ENCODE data around the gene LRRC63. TPM values are rescaled to one million over a fixed set of nuclear protein-coding genes. Genes with fewer than 3 reads are reported as not detected.

The LRRC63 gene
- total RNA-seq, 1 donor from 2014 or later: 0.06 TPM

DNA sequence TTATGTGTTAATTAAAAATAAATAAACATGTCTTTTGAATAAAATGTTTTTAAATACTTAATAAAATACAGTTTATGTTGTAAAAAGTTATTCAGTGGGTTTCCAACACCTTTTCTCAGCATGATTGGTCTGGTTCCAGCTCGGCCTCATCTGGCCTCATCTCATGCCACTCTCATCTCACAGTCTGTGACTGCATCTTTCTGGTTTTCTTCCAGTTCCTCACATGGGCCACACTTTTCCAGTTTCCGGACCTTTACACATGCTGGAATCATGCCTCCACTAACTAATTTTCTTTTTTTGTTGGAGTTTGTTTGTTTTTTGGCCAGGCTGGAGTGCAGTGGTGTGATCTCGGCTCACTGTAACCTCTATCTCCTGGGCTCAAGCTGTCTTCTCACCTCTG lies 92.8 kb downstream of the LRRC63 start:
- no peak for DNase-seq (ENCODE audit: extremely low read depth, low read depth, low spot score)

DNA sequence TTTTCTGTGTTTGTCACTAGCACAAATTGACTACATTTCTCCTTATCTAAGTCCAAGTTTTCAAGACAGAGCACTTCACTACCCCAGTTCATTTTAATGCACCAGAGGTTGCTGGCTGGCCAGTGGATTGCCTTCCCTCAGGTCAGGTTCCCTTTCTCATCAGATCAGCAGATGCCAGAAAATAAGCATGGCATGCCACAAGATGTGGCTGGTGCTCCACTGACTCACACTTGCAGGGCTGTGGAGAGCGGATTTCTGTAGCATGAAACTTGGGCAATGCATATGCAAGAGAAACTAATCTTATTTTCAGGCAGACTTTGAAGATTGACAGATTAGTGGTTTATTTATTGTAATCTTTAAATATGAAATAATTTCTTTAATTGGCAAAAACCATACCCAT lies 95.8 kb downstream of the LRRC63 start:
- no peak for DNase-seq (ENCODE audit: extremely low read depth, low read depth, low spot score)

DNA sequence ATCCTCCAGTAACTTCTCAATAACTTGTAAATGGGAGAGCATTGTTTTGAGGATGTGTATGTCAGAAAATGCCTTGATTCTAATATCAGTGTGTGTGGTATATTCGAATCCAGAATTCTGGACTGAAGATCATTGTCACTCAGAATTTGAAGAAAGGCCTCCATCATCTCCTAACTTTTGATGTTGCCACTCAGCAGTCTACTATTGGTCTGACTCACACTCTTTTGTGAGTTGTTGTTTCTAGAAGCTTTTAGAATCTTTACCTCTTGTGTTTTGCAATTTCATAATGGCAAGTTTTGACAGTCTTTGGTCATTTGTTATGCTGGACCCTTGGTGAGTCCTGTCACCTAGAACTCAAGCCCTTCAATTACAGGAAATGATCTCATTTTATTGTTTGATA lies 98.3 kb downstream of the LRRC63 start:
- no peak for DNase-seq (ENCODE audit: extremely low read depth, low read depth, low spot score)

DNA sequence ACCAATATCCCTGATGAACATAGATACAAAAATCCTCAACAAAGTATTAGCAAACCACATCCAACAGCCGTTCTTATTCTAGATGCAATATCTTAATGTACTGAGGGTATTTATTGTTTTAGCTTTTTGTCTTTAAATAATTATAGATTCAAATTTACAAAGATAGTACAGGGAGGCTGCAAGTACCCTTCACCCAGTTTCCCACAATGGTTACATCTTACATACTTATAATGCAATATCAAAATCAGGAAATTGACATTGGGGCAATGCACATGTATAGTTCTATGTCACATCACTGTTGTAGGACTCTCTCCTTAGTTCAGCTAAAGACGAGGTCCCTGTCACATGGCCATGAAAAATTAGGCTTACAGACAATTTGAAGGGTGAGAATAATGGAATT lies 99.5 kb downstream of the LRRC63 start:
- DNase-seq (ENCODE audit: extremely low read depth, low read depth, low spot score): no peak

DNA sequence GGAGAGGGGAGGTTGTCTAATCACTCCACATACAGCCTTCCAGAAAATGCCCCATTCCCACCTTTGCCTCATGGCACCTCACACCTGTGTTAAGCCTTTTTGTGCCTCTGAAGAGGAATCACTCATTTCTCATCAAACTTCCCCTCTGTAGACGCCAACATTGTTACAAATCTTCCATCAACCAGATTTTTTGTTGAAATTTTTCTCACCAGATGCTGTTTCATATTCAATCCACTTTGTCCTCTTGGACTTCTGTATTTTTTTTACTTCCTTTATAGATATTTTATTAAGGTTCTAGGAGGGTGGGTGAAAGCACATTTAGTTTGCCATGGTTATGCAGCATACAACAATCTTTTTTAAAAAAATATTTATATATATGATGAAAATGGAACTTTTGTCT lies 101.3 kb downstream of the LRRC63 start:
- DNase-seq (ENCODE audit: extremely low read depth, low read depth, low spot score): no peak

DNA sequence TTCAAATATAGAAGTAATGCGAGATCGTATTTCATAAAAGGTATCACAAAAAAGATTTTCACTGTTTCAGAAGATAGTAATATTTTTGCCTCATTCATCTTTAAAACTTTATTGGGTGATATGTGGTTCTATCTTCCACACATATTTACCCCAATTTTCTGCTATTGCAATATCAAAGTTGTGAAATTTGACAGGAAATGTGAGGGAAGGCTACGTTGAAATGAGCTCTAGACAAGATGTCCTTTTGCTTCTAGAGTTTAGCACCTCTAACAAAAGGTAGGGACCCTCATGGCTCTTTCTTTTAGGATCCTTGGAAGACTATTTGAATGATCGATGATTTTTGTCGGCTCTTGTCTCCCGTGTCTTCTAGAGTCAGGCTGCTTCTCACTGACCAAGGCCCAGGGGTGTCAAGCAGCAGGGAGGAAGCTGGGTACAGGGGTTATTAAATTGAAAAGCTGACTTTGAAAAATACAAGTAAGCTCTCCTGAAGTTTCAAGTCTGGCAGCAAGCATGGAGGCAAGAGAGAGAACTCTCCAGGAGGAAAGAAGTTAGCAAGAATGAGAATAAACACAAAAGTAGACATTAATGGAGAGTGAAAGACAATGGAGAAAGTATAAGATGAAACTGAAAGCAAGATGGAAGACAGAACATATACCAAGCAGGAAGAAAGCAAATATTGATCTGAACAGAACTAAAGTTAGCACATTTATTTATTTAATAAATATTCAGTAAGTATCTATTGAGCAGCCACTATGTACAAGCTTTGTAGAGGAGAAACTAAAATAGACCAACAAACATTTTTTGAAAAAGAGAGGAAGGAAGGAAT lies 101.9 kb downstream of the LRRC63 start:
- DNase-seq (ENCODE audit: extremely low read depth, low read depth, low spot score): no peak

DNA sequence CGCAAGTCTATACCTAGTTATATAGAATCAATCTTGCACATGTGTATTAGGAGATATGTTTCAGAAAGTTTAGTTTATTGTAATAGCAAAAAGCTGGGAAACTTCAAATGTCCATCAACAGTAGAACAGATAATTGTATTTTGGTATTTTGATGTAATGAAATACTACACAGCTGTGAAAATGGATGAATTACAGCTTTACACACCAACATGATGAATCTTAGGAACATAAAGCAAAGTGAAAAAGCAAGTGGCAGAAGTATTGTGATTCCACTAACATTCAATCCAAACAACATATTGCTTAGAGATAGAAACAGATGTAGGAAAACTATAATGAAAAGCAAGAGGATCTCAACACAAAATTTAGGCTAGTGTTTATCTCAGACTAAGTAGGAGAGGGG lies 102.9 kb downstream of the LRRC63 start:
- no peak for DNase-seq (ENCODE audit: extremely low read depth, low read depth, low spot score)

DNA sequence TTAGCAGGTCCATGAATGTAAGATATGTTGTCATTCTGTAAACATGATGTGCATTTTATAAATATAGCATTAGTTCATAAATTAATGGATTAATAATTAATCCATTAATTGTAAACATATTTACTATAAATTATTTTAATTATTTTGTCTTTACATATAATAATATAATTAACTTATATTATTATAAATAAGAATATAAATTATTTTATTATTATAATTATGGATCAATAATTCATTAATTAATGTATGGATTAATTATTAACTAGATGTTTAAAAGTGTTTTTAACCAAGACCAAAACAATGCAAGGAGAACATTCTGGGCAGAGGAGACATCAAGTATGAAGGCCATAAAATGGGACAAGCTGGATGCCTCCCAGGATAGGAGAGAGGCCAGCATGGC lies 103.3 kb downstream of the LRRC63 start:
- DNase-seq (ENCODE audit: extremely low read depth, low read depth, low spot score): no peak

DNA sequence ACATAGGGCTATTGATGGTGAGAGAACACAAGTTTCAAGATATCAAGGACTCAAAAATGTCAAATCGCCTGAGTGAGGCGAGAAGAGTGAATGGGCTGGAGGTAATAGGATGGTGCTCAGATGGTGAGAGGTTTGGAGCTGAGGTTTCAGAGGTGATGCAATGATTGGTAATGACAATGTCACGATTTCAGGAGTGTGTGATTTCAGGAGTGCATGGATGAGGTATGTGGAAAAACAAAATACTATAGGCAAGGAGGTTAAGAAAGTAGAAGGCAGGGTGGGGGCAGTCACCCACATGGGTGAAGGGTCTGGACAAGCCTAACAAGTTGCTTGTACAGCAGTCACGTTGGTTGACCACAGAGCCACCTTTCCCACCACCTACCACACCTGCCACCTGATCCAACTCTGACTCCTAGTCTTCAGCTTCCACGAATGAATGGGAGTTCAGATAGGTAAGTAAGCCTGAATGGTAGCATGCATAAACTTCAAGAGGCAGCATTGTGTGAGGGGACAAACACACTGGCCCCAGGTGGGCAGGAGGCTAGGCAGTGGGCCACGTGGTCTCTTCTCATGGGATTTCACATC lies 103.9 kb downstream of the LRRC63 start:
- DNase-seq (ENCODE audit: extremely low read depth, low read depth, low spot score): no peak

DNA sequence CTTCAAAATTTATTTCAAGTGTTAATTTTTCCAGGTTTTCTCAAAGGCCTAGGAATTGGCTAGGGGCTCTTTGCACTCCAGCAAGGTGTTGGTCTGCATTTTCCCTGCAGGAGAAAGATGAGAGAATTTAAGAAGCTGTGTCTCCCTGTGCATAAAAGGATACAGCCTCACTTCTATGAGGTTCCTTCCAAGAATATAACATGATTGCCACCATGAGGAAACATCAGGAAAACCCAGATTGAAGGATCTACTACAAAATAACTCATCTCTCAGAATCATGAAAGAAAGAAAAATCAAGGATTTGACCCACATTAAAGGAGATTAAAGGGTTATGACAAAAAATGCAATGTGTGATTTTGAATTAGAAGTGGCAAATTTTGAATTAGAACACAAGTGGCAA lies 105.4 kb downstream of the LRRC63 start:
- DNase-seq (ENCODE audit: extremely low read depth, low read depth, low spot score): no peak

DNA sequence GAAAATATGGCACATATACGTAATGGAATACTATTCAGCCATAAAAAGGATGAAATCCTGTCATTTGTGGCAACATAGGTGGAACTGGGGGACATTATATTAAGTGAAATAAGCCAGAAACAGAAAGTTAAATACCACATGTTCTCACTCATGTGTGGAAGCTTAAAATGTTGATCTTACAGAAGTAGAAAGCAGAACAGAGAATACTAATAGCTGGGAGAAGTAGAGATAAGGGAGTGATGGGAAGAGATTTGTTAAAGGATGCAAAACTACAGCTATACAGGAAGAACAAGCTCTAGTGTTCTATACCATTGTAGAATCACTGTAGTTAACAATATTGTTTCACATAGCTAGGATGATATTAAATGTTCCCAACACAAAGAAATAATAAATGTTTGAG lies 107.3 kb downstream of the LRRC63 start:
- DNase-seq (ENCODE audit: extremely low read depth, low read depth, low spot score): no peak

DNA sequence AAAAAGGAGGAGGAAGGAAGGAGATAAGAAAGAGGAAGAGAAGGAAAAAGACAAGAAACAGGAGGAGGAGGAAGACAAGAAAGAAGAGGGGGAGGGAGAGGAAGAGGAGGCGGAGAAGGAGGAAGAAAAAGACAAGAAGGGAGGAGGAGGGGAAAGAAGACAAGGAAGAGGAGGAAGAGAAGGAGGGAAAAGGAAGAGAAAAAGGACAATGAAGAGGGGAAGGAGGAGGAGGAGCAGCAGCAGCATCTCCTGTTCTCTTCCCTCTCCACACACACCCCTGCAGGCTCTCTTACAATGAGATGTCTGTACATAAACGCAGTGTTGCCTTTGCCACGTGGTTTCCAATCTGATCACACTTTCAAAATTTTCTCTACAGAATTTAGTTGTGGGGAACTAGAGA lies 108.7 kb downstream of the LRRC63 start:
- no peak for DNase-seq (ENCODE audit: extremely low read depth, low read depth, low spot score)

DNA sequence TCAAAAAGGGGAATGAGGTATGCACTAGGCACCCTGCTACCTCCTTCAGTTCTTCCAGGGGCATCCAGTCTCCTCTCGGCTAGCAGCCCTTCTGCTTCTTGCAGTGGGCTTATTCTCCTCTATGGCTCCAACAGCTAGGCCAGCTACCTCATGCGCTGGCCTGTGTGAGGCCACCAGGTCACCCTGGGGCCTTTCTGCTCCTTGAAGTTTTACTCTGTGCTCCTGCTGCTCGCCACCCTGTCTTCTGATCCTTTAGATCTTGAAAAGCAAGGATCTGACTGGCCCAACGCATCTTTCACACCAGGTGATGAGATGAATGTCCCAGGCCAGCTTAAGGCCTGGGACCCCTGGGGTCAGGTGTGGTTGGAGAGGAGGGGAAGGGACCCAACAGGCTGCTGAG lies 109.1 kb downstream of the LRRC63 start:
- no peak for DNase-seq (ENCODE audit: extremely low read depth, low read depth, low spot score)

DNA sequence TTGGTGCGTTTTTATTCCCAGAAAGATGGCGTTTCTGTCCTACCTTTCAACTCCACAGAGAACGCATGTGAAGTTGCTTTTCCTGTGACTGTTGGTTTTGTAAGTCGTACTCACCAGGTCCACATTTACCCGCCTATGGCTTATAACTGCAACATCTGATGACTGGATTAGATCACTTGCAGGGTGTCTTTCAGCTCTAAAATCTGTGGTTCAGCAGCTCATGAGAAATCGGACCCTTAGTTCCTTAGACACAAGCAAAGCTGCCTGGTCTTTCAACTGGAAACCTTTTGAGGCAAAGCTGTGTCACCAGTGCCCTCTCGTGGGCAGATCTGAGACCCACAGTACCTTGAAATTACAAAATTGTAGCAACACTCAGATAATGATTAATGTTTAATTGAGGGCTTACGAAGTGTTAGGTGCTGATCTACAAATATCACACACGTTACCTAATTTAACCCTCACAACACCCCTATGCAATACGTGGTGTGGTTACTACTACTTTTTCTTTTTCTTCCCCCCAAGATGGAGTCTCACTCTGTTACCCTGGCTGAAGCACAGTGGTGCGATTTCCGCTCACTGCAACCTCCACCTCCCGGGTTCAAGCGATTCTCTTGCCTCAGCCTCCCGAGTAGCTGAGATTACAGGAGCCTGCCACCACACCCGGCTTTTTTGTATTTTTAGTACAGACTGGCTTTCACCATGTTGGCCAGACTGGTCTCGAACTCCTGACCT lies 109.9 kb downstream of the LRRC63 start:
- DNase-seq (ENCODE audit: extremely low read depth, low read depth, low spot score): no peak

DNA sequence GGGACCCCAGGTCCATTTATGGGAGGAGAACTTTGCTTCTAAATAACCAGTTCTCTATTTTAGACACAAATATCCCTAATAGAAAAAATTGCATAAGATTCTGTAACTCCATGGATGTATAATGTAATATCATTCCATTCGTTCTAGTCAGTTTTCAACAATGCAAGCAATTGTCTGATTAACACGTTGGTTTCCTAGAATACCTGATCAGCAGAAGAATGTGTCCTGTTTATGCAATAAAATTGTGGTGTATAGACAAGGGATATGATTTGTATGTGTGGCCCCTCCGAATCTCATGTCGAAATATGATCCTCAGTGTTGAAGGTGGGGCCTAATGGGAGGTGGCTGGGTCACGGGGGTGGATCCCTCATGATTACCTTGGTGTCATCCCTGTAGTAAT lies 113.2 kb downstream of the LRRC63 start:
- no peak for DNase-seq (ENCODE audit: extremely low read depth, low read depth, low spot score)

Other genes starting within 250 kb of the LRRC63 start
- 17.1 and 30.1 TPM in 2 replicates for gene ZC3H13, start 159.2 kb upstream of the LRRC63 start, total RNA-seq
- not detected in 2 replicates for gene CPB2, start 106.9 kb upstream of the LRRC63 start, total RNA-seq
- 1.4 and 2.3 TPM in 2 replicates for gene LCP1, start 29.8 kb upstream of the LRRC63 start, total RNA-seq
- not detected in 2 replicates for gene RUBCNL, start 175.3 kb downstream of the LRRC63 start, total RNA-seq

All from glomerular endothelial cell (primary cell).